Measurements from ENCODE around the gene PSMG3.

PSMG3 gene

GRCh38 chr7:1542329-1542728, 27.5 kb downstream of the PSMG3 start:
- Histone ChIP-seq H3K56ac (ENCODE audit: low read length) (no peak overlapping the region), H2BK120ac (ENCODE audit: low read depth, low read length) (no peak overlapping the region), H3K9ac (ENCODE audit: low read length) (no peak overlapping the region), H3K27ac (ENCODE audit: low read depth, low read length) (no peak overlapping the region), H4K5ac (ENCODE audit: low read length) (no peak overlapping the region), H4K8ac (ENCODE audit: low read depth, low read length) (no peak overlapping the region), H3K4me1 (ENCODE audit: control insufficient read depth, low read depth, low read length) (no peaks in the 10 kb centered on the region), H3K4ac (ENCODE audit: low read depth, low read length) (no peak overlapping the region), H3K36me3 (ENCODE audit: control insufficient read depth, insufficient read depth, low read length) (no peaks in the 10 kb centered on the region), H2BK5ac (ENCODE audit: low read length) (no peak overlapping the region), H2AK5ac (ENCODE audit: low read length) (no peak overlapping the region), H3K27me3 (ENCODE audit: insufficient read depth, low read length, poor library complexity) (no peaks in the 10 kb centered on the region), H3K79me2 (ENCODE audit: control insufficient read depth, insufficient read depth, low read length) (peaks cover 2% of the 10 kb centered on the region), H3K4me3 (ENCODE audit: low read length) (no peak overlapping the region), H3K4me2 (ENCODE audit: low read length) (no peak overlapping the region), H2BK15ac (replicated peaks; ENCODE audit: low read depth) (no peak overlapping the region), H3K18ac (ENCODE audit: low read length) (no peak overlapping the region), H3K23ac (ENCODE audit: low read length) (no peak overlapping the region), H3K79me1 (ENCODE audit: low read length) (no peaks in the 10 kb centered on the region)
- DNase-seq, result no peak
- no CpG with 5 or more reads among the region's 21 CpGs for WGBS (ENCODE audit: extremely low coverage, insufficient coverage, low lambda C conversion rate)

GRCh38 chr7:1541431-1542162, 28.2 kb downstream of the PSMG3 start:
- Histone ChIP-seq H2BK120ac (ENCODE audit: low read depth, low read length) (no peak overlapping the region), H3K79me1 (ENCODE audit: low read length) (no peaks in the 10 kb centered on the region), H3K27ac (ENCODE audit: low read depth, low read length) (no peak overlapping the region), H4K5ac (ENCODE audit: low read length) (no peak overlapping the region), H3K4ac (ENCODE audit: low read depth, low read length) (no peak overlapping the region), H3K4me1 (ENCODE audit: control insufficient read depth, low read depth, low read length) (peaks cover 3% of the 10 kb centered on the region), H3K4me3 (ENCODE audit: low read length) (no peak overlapping the region), H4K8ac (ENCODE audit: low read depth, low read length) (no peak overlapping the region), H2BK5ac (ENCODE audit: low read length) (no peak overlapping the region), H3K36me3 (ENCODE audit: control insufficient read depth, insufficient read depth, low read length) (no peaks in the 10 kb centered on the region), H3K23ac (ENCODE audit: low read length) (no peak overlapping the region), H3K4me2 (ENCODE audit: low read length) (no peak overlapping the region), H3K9ac (ENCODE audit: low read length) (no peak overlapping the region), H2AK5ac (ENCODE audit: low read length) (no peak overlapping the region), H3K27me3 (ENCODE audit: insufficient read depth, low read length, poor library complexity) (no peaks in the 10 kb centered on the region), H3K79me2 (ENCODE audit: control insufficient read depth, insufficient read depth, low read length) (peaks cover 2% of the 10 kb centered on the region), H3K56ac (ENCODE audit: low read length) (no peak overlapping the region), H3K18ac (ENCODE audit: low read length) (no peak overlapping the region), H2BK15ac (replicated peaks; ENCODE audit: low read depth) (no peak overlapping the region)
- WGBS (ENCODE audit: extremely low coverage, insufficient coverage, low lambda C conversion rate), result no CpG with 5 or more reads among the region's 33 CpGs
- no peak for DNase-seq

DNA sequence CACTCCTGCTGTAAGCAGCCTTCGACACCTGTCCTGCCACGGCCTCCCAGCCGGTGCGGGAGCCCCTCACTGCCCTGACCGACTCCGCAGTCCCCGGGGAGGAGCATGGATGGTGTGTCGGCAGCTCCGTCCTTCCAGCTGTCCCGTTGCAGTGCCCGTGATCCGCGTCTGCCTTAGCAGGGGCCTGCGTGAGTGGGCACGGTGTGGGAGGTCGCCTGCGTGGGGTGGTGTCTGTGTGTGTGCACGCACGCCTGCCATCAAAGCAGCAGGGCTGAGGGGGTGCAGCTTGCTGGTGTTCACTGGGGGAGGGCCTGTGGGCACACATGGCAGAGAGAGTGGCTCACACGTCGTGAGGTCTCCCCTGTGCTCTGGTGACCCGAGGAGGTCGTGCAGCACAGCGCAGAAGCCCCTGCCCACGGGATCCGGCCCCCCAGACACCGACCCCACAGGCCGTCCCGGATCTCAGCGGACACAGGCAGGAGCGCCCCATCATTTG, 29.0 kb downstream of the PSMG3 start:
- Histone ChIP-seq H3K4me1 (ENCODE audit: control insufficient read depth, low read depth, low read length) (peaks cover 3% of the 10 kb centered on the region), H3K23ac (ENCODE audit: low read length) (no peak overlapping the region), H2BK5ac (ENCODE audit: low read length) (no peak overlapping the region)

GRCh38 chr7:1539882-1540775, 29.7 kb downstream of the PSMG3 start:
- Histone ChIP-seq H2AK5ac (ENCODE audit: low read length) (no peak overlapping the region), H3K4me2 (ENCODE audit: low read length) (no peak overlapping the region), H3K56ac (ENCODE audit: low read length) (no peak overlapping the region), H3K79me2 (ENCODE audit: control insufficient read depth, insufficient read depth, low read length) (peaks cover 2% of the 10 kb centered on the region), H2BK5ac (ENCODE audit: low read length) (no peak overlapping the region), H3K4me1 (ENCODE audit: control insufficient read depth, low read depth, low read length) (peaks cover 3% of the 10 kb centered on the region), H3K4ac (ENCODE audit: low read depth, low read length) (no peak overlapping the region), H3K23ac (ENCODE audit: low read length) (no peak overlapping the region), H3K27ac (ENCODE audit: low read depth, low read length) (no peak overlapping the region), H4K8ac (ENCODE audit: low read depth, low read length) (no peak overlapping the region), H4K5ac (ENCODE audit: low read length) (no peak overlapping the region), H3K27me3 (ENCODE audit: insufficient read depth, low read length, poor library complexity) (no peaks in the 10 kb centered on the region), H3K9ac (ENCODE audit: low read length) (no peak overlapping the region), H3K18ac (ENCODE audit: low read length) (no peak overlapping the region), H3K4me3 (ENCODE audit: low read length) (no peak overlapping the region), H2BK120ac (ENCODE audit: low read depth, low read length) (no peak overlapping the region), H3K36me3 (ENCODE audit: control insufficient read depth, insufficient read depth, low read length) (no peaks in the 10 kb centered on the region), H3K79me1 (ENCODE audit: low read length) (no peaks in the 10 kb centered on the region), H2BK15ac (replicated peaks; ENCODE audit: low read depth) (no peak overlapping the region)
- no CpG with 5 or more reads among the region's 73 CpGs for WGBS (ENCODE audit: extremely low coverage, insufficient coverage, low lambda C conversion rate)
- DNase-seq, result no peak

More for the DNA sequence above, 29.0 kb downstream of the PSMG3 start:
- no peak overlapping the region for H2BK120ac ChIP-seq (ENCODE audit: low read depth, low read length)
- no peak overlapping the region for H3K56ac ChIP-seq (ENCODE audit: low read length)
- no peak overlapping the region for H3K4ac ChIP-seq (ENCODE audit: low read depth, low read length)
- no peak overlapping the region for H2BK15ac ChIP-seq (replicated peaks; ENCODE audit: low read depth)
- no peaks in the 10 kb centered on the region for H3K79me1 ChIP-seq (ENCODE audit: low read length)
- no peaks in the 10 kb centered on the region for H3K36me3 ChIP-seq (ENCODE audit: control insufficient read depth, insufficient read depth, low read length)
- DNase-seq, result no peak
- no peak overlapping the region for H3K18ac ChIP-seq (ENCODE audit: low read length)
- no peaks in the 10 kb centered on the region for H3K27me3 ChIP-seq (ENCODE audit: insufficient read depth, low read length, poor library complexity)
- no peak overlapping the region for H4K5ac ChIP-seq (ENCODE audit: low read length)
- no peak overlapping the region for H2AK5ac ChIP-seq (ENCODE audit: low read length)
- H3K4me3 ChIP-seq (ENCODE audit: low read length), result no peak overlapping the region
- no CpG with 5 or more reads among the region's 31 CpGs for WGBS (ENCODE audit: extremely low coverage, insufficient coverage, low lambda C conversion rate)
- H3K4me2 ChIP-seq (ENCODE audit: low read length), result no peak overlapping the region
- H4K8ac ChIP-seq (ENCODE audit: low read depth, low read length), result no peak overlapping the region
- H3K9ac ChIP-seq (ENCODE audit: low read length), result no peak overlapping the region
- peaks cover 2% of the 10 kb centered on the region for H3K79me2 ChIP-seq (ENCODE audit: control insufficient read depth, insufficient read depth, low read length)
- no peak overlapping the region for H3K27ac ChIP-seq (ENCODE audit: low read depth, low read length)

DNA sequence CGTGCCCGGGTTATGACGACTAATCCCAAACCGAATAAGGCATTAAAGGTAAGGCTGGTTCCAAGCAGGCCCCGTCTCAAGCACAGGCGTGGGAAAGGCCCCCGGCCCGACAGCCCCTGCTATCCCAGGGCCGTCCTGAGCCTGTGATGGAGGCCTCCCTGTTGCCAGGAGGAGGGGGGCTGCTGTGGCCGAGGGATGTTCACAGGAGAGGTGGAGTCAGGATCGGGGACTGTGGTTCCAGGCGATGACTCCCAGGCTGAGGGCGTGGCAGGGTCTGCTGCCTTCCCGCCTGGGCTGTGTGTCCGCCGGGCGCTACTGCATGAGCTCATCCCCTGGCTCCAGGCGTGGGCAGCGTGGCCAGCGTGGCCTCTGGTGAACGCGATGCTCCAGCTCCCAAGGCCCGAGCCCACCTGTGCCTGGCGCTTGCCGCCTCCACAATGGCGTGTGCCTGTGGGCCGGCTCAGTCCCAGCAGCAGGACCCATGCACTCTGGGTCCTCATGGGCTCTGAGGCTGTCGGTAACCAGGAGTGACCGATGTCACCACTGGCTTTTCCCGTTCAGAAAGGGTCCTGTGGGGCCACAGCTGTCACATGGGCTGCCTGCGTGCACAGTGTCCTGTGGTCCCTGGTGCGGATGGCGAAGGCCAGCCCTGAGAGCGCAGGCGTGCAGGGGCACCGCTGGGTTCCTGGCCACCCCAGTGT, 30.5 kb downstream of the PSMG3 start:
- WGBS (ENCODE audit: extremely low coverage, insufficient coverage, low lambda C conversion rate), result no CpG with 5 or more reads among the region's 36 CpGs
- no peak overlapping the region for H3K18ac ChIP-seq (ENCODE audit: low read length)
- H3K9ac ChIP-seq (ENCODE audit: low read length), result no peak overlapping the region
- no peaks in the 10 kb centered on the region for H3K27me3 ChIP-seq (ENCODE audit: insufficient read depth, low read length, poor library complexity)
- H2BK15ac ChIP-seq (replicated peaks; ENCODE audit: low read depth), result no peak overlapping the region
- DNase-seq, result no peak
- peaks cover 3% of the 10 kb centered on the region for H3K4me1 ChIP-seq (ENCODE audit: control insufficient read depth, low read depth, low read length)
- no peak overlapping the region for H2AK5ac ChIP-seq (ENCODE audit: low read length)
- no peak overlapping the region for H3K4me3 ChIP-seq (ENCODE audit: low read length)
- H2BK120ac ChIP-seq (ENCODE audit: low read depth, low read length), result no peak overlapping the region
- no peak overlapping the region for H3K4ac ChIP-seq (ENCODE audit: low read depth, low read length)
- peaks cover 2% of the 10 kb centered on the region for H3K79me2 ChIP-seq (ENCODE audit: control insufficient read depth, insufficient read depth, low read length)
- no peaks in the 10 kb centered on the region for H3K36me3 ChIP-seq (ENCODE audit: control insufficient read depth, insufficient read depth, low read length)
- H4K5ac ChIP-seq (ENCODE audit: low read length), result no peak overlapping the region
- H2BK5ac ChIP-seq (ENCODE audit: low read length), result no peak overlapping the region
- no peak overlapping the region for H3K4me2 ChIP-seq (ENCODE audit: low read length)
- no peak overlapping the region for H4K8ac ChIP-seq (ENCODE audit: low read depth, low read length)
- H3K79me1 ChIP-seq (ENCODE audit: low read length), result no peaks in the 10 kb centered on the region
- H3K27ac ChIP-seq (ENCODE audit: low read depth, low read length), result no peak overlapping the region
- H3K56ac ChIP-seq (ENCODE audit: low read length), result no peak overlapping the region
- no peak overlapping the region for H3K23ac ChIP-seq (ENCODE audit: low read length)

Measured in mesendoderm (in vitro differentiated cells).